Esophagus squamous epithelium (tissue), 4 donors: ENCODE data around the gene TBX5.

ENCODE experiments used
- POLR2A ChIP-seq, 4 donors: fragments of 450-650 bp; IDR thresholded peaks; one replicate each; pipeline ENCODE4 v1.6.1; 2017; ENCODE audit warnings: antibody characterized with exemption in 4 of 4, mild to moderate bottlenecking in 4 of 4, moderate library complexity in 3 of 4
- TF ChIP-seq, protein P1 (sequence below), 6 experiments: fragments of 450-650 bp in 4 of 6; fragments of 200-600 bp in 2 of 6; sonication (generic) in 2 of 6; IDR thresholded peaks; one replicate each; pipeline ENCODE4 v1.5.1; 2016 to 2019; ENCODE audit warnings: antibody characterized with exemption in 6 of 6, mild to moderate bottlenecking in 4 of 6, moderate library complexity in 4 of 6

GRCh38 chr12:114319422-114319821 is 86.5 kb downstream of the TBX5 start:
- TF ChIP-seq, protein P1, sequence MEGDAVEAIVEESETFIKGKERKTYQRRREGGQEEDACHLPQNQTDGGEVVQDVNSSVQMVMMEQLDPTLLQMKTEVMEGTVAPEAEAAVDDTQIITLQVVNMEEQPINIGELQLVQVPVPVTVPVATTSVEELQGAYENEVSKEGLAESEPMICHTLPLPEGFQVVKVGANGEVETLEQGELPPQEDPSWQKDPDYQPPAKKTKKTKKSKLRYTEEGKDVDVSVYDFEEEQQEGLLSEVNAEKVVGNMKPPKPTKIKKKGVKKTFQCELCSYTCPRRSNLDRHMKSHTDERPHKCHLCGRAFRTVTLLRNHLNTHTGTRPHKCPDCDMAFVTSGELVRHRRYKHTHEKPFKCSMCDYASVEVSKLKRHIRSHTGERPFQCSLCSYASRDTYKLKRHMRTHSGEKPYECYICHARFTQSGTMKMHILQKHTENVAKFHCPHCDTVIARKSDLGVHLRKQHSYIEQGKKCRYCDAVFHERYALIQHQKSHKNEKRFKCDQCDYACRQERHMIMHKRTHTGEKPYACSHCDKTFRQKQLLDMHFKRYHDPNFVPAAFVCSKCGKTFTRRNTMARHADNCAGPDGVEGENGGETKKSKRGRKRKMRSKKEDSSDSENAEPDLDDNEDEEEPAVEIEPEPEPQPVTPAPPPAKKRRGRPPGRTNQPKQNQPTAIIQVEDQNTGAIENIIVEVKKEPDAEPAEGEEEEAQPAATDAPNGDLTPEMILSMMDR (IDR thresholded peaks at IDR 0.05), result no peak
- no peak for TF ChIP-seq POLR2A (IDR thresholded peaks at IDR 0.05)
